Hippocampal formation (tissue), 2 donors: ENCODE data around the gene TMTC2.

ENCODE experiments used
- DNase-seq, 2 donors: peaks; one replicate each; lab custom pipeline; 2025; lab: John Stamatoyannopoulos, UW

The TMTC2 gene

DNA sequence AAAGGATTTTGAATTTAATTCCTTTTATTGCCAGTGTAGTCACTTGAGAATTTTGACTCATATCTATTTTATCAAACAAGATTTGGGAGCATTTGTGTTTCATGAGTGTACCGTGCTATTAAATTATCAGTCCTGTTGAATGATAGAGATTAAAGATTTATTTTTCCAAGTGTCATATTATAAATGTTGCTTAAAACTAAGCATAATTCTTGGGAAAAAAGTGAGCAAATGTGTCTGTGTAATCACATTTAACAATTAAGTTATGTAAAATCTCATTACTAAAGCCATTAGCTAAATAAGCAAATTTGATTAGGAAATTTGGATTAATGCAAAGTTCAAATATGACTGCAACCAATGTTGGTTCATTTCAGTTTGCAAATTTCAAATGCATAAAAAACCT is 266.7 kb downstream of the TMTC2 start:
- DNase-seq = no peak

DNA sequence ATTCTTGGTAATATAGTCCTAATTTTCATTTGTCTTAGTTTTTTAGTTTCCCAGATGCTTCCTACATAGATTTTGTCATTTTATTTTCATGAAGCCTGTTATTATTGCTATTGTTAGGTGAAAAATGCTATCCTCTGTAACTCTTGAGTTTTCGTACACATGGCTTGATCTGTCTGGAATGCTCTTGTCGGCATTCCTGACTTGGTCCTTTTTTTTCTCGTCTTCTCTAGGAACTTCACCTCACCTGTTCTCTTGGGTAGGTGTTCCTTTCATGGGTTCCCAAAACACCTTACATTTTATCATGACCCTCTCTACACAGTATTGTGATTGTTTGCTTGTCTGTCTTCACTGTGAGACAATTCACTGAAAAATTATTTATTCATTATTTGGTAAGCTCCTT is 267.4 kb downstream of the TMTC2 start:
- no peak for DNase-seq

DNA sequence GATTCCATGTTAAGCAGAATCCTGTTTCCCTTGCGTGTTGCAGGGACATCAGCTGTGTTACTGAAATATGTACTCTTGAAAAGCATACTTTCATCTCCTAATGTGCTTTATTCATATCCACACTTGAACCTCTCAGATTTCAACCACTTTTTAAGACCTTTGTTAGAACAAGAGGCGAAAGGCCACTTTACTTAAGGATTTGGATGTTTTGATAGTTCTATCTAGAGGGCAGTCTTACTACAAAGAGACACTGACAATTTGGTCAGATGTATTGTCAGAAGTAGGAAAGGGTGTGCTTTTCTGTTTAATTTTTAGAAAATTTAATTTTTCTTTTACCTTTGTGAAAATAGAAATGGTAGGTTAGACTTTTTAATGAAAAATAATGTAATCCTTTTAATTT is 267.9 kb downstream of the TMTC2 start:
- DNase-seq = no peak

- DNase-seq = no peak
Observed at GRCh38 chr12:82955043-82955442, 268.3 kb downstream of the TMTC2 start.

DNA sequence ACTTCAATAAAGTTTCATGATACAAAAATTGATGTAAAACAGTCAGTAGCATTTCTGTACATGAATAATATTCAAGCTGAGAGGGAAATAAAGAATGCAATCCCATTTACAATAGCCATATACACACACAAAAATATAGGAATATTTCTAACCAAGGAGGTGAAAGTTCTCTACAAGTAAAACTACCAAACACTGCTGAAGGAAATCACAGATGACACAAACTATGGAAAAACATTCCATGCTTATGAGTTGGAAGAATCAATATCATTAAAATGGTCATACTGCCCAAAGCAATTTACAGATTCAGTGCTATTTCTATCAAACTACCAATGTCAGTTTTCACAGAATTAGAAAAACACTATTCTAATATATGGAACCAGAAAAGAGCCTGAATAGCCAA is 272.3 kb downstream of the TMTC2 start:
- no peak for DNase-seq

- DNase-seq = no peak
Observed at GRCh38 chr12:82959821-82960220, 273.1 kb downstream of the TMTC2 start.

DNA sequence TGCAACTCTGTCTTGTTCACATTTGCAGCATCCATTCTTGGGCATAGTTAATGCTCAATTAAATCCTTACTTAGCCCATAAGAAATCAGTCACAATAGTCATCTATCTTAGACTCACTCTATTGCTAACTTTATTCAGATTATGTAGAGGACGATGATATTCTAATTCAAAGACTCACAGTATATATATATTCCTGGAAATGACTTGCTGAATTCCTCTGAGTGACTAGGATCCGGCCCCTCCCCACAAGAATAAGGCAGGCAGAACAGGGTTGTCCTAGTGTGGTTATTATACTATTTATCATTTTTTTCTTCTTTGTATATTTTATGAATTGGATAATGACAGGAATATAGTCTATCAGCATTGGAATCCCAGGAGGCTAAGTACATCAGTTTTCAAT is 275.1 kb downstream of the TMTC2 start:
- DNase-seq = no peak

DNA sequence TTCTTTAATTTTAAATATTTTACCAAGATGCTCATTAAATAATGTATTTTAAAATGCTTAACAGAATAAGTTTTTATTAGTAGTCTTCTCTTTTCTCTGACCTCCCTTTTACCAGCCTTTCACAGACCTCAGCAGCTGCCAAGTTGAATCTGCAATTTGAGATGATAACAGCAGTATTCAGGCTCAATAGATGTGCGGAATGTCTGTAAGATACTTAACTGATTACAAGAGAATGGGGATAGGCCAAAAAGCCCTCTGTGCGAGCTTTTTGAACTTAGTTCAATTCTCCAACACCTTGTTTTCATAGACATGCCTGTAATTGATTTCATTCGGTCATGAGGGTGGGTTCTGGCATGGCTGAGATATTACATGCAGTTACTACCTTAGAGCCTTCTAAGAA is 277.2 kb downstream of the TMTC2 start:
- DNase-seq = no peak

- DNase-seq = no peak
Observed at GRCh38 chr12:82964446-82964845, 277.7 kb downstream of the TMTC2 start.

DNA sequence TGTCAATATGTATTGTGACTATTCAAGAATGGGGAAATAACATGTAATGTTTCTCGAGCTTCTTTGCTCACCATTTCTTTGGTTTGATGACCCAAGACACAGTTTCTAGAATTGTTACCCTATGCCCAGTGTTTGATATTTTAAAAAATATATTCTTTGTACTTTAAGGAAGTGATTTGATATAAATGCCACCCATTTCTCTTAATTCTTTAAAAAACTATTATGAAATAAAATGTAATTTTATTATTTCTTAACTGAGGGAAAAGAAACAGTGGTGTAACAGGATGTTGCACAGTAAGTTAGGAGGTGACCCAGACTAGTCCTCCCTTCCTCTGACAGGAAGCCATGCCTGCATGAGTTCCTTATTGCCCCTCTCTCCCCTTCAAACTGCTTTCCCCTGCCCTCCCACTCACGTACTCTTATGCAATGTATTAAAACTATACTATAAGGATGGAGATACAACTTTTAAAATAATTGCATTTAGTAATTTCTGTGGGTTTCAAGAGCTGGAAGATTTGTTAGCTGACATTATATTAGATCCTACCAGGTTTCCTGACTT is 279.4 kb downstream of the TMTC2 start:
- no peak for DNase-seq

GRCh38 chr12:82968631-82969367 is 282.1 kb downstream of the TMTC2 start:
- DNase-seq = no peak

DNA sequence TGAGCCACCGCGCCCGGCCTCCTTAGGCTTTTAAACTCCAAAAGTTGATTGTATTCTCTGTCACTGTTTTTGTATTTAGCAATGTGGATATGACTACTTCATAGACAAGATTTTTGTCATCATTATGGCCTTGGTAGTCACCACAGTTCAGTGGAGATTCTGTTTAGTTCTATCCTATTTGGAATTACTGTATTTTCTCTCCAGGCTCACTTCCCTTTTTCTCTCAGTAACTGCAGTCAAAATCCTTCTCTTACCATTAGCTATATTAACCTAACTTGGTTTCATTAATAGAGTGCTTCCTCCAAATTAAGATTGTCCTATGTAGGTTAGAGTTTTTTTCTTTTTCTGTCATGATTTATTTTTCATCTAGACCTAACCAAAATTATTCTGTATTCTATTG is 283.9 kb downstream of the TMTC2 start:
- DNase-seq = no peak

- DNase-seq = no peak
Observed at GRCh38 chr12:82971584-82971983, 284.9 kb downstream of the TMTC2 start.

DNA sequence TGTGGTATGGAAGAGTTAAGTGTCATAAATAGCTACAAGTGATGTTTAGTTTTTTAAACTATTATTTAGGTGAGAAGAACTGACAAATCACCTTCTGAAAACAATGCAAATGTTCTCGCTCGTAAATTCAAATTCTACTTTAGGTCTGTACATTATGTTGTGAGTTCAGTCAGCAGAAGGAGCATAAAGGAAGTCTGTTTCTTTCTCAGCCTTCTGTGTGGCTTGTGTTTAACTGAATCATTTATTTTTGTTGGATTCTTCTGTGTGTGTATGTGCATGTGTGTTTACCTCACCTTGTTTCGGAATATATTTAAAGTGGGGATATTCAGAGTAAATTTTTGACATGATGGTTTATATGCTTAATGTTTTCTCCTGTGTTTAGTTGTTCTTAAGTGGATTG is 285.9 kb downstream of the TMTC2 start:
- peak in 1 of 2 donors; percentile 15 for DNase-seq

DNA sequence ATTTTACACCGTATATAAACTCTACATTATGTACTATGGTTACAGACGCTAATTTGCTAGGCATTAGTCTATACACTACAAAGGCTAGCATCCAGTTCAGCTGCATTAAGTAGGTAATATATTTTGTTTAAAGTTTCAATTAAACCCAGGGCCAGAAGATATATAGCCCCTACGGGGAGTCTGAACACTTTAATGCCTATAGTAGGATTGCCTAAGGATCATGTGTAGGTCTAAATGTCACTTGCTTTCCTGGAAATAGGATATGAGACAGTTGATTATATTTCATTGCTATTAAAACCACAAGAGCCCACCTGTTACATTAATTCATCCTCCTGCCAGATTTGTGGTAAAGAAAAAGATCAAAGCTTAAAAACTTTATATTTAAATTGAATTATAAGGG is 286.9 kb downstream of the TMTC2 start:
- DNase-seq = no peak

- DNase-seq = no peak
Observed at GRCh38 chr12:82981150-82981549, 294.4 kb downstream of the TMTC2 start.

DNA sequence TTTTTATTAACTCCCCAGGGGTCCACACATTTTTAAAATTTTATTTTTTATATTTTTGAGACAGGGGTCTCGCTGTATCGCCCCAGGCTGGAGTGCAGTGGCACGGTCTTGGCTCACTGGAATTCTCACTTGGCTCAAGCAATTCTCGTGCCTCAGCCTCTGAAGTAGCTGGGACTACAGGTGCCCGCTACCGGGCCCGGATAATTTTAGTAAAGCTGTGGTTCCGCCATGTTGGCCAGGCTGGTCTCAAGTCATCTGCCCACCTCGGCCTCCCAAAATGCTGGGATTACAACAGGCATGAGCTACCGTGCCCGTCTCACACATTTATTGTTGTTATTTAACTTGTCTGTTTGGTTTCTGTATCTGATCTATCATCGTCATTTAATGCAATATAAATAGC is 307.4 kb downstream of the TMTC2 start:
- DNase-seq = no peak

- no peak for DNase-seq
Observed at GRCh38 chr12:82996168-82996812, 309.6 kb downstream of the TMTC2 start.

DNA sequence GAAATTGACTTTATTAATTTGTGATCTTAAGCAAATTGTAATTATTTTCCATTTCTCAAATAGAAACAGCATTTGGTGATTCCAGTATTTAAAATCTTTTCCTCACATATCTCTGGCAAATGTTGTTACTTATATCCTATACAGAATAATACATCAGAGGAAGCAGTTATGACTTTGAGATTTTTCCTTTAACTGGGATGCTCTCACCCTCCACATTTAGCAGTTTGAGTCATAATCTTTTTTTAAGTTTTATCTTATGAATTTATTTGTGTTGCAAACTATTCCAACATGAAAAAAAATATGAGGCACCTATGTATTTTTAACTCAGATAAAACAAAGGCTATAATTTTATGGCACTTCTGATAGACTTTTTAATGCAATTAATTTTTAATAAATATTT is 311.8 kb downstream of the TMTC2 start:
- DNase-seq = no peak

DNA sequence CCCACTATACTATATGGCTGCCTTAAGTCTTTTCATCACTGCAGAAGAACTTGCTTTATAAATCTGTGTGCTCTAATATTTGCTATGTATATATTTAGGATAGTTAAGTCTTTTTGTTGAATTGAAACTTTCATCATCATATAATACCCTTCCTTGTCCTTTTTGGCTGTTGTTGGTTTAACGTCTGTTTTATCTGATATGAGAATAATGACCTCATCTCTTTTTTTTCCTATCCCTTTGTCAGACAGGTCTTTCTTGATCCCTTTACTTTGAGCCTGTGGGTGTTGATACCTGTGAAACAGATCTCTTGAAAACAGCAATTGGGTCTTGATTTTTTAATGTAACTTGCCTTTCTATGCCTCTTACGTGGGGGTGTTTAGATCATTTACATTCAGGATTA is 316.3 kb downstream of the TMTC2 start:
- DNase-seq = no peak

GRCh38 chr12:83005534-83006197 is 319.0 kb downstream of the TMTC2 start:
- DNase-seq = no peak

GRCh38 chr12:83008703-83009102 is 322.0 kb downstream of the TMTC2 start:
- no peak for DNase-seq
